Occipital lobe (tissue), 2 donors: ENCODE data around the gene KRTAP21-2. TPM values are rescaled to one million over a fixed set of nuclear protein-coding genes. Genes with fewer than 3 reads are reported as not detected.
"Not testable (repeated sequence)": the region's sequence is repeated elsewhere in the genome, so short reads cannot be mapped to it uniquely, and the experiment has no call there.

ENCODE experiments used
- DNase-seq: peaks from one replicate; lab custom pipeline; 2025; lab: John Stamatoyannopoulos, UW
- total RNA-seq: library from RNA; depleted of rRNA; stranded (reverse); fragments of >200 nt; gene quantifications from one replicate; pipeline ENCODE4 v1.2.3, GENCODE V29; 2014

The KRTAP21-2 gene
- not detected for total RNA-seq

- DNase-seq = no peak
Measured at GRCh38 chr21:30747159-30747558, at the start of gene KRTAP21-2. Gene KRTAP21-2, minus strand, starts transcription at chr21:30747259. Its CDS starts 57 bp downstream, at chr21:30747202.

- DNase-seq = no peak
Measured at GRCh38 chr21:30793581-30794314, 46.7 kb upstream of the KRTAP21-2 start.

GRCh38 chr21:30779249-30779648 lies 32.2 kb upstream of the KRTAP21-2 start:
- DNase-seq = no peak

GRCh38 chr21:30769724-30770431 lies 22.8 kb upstream of the KRTAP21-2 start:
- no peak for DNase-seq

GRCh38 chr21:30760776-30761175 lies 13.7 kb upstream of the KRTAP21-2 start:
- DNase-seq = no peak

GRCh38 chr21:30758306-30758705 lies 11.2 kb upstream of the KRTAP21-2 start:
- DNase-seq = no peak

- not testable (repeated sequence) for DNase-seq
Measured at GRCh38 chr21:30755328-30755727, 8.3 kb upstream of the KRTAP21-2 start, which contains the start of gene KRTAP21-1. Gene KRTAP21-1, minus strand, starts transcription at chr21:30755428. Its CDS starts 50 bp downstream, at chr21:30755378.

GRCh38 chr21:30740462-30740861 lies 6.6 kb downstream of the KRTAP21-2 start:
- no peak for DNase-seq

GRCh38 chr21:30733026-30733425 lies 14.0 kb downstream of the KRTAP21-2 start:
- DNase-seq = no peak

GRCh38 chr21:30726726-30727125 lies 20.3 kb downstream of the KRTAP21-2 start:
- DNase-seq = no peak

GRCh38 chr21:30719401-30719800 lies 27.7 kb downstream of the KRTAP21-2 start:
- no peak for DNase-seq

- DNase-seq = no peak
Measured at GRCh38 chr21:30718239-30718909, 28.7 kb downstream of the KRTAP21-2 start, which contains the start of gene KRTAP21-3. Gene KRTAP21-3, minus strand, starts transcription at chr21:30718777. Its CDS starts 18 bp downstream, at chr21:30718759.

GRCh38 chr21:30717105-30717504 lies 30.0 kb downstream of the KRTAP21-2 start:
- no peak for DNase-seq

- no peak for DNase-seq
Measured at GRCh38 chr21:30714946-30715345, 32.1 kb downstream of the KRTAP21-2 start.

- no peak for DNase-seq
Measured at GRCh38 chr21:30714456-30714855, 32.6 kb downstream of the KRTAP21-2 start.

- no peak for DNase-seq
Measured at GRCh38 chr21:30713766-30714165, 33.3 kb downstream of the KRTAP21-2 start.

- DNase-seq = no peak
Measured at GRCh38 chr21:30710499-30710898, 36.6 kb downstream of the KRTAP21-2 start.

GRCh38 chr21:30707409-30707808 lies 39.6 kb downstream of the KRTAP21-2 start:
- no peak for DNase-seq
